GDM1 (cell line): ENCODE results near the gene RNF223.
"Not testable (repeated sequence)": the region's sequence is repeated elsewhere in the genome, so short reads cannot be mapped to it uniquely, and the experiment has no call there.

Source experiments
- DNase-seq: peaks from one replicate; lab custom pipeline; 2025; lab: John Stamatoyannopoulos, UW

The RNF223 gene

GRCh38 chr1:1044455-1045078, 29.5 kb downstream of the RNF223 start:
- no peak for DNase-seq

GRCh38 chr1:1043921-1044320, 30.2 kb downstream of the RNF223 start:
- no peak for DNase-seq

GRCh38 chr1:1043411-1043810, 30.7 kb downstream of the RNF223 start:
- DNase-seq: no peak

GRCh38 chr1:1042835-1043234, 31.3 kb downstream of the RNF223 start:
- DNase-seq: no peak

- no peak for DNase-seq
These were observed 32.2 kb downstream of the RNF223 start for GRCh38 chr1:1041873-1042272.

GRCh38 chr1:1041092-1041523, 33.0 kb downstream of the RNF223 start:
- no peak for DNase-seq

GRCh38 chr1:1040004-1040991, 33.8 kb downstream of the RNF223 start:
- DNase-seq: peak; percentile 55

- no peak for DNase-seq
These were observed 34.8 kb downstream of the RNF223 start for GRCh38 chr1:1039145-1039910.

GRCh38 chr1:1038694-1039093, 35.4 kb downstream of the RNF223 start:
- DNase-seq: no peak

- DNase-seq: no peak
These were observed 36.5 kb downstream of the RNF223 start for GRCh38 chr1:1037366-1038327.

- DNase-seq: no peak
These were observed 38.7 kb downstream of the RNF223 start for GRCh38 chr1:1035291-1035943.

- DNase-seq: no peak
These were observed 39.7 kb downstream of the RNF223 start for GRCh38 chr1:1034439-1034781.

GRCh38 chr1:1033731-1034438, 40.2 kb downstream of the RNF223 start:
- DNase-seq: no peak

GRCh38 chr1:1033009-1033587, 41.0 kb downstream of the RNF223 start:
- DNase-seq: peak; percentile 64

- DNase-seq: no peak
These were observed 41.7 kb downstream of the RNF223 start for GRCh38 chr1:1032424-1032823.

GRCh38 chr1:1031659-1032235, 42.4 kb downstream of the RNF223 start:
- DNase-seq: no peak

GRCh38 chr1:1030867-1031658, 43.0 kb downstream of the RNF223 start:
- DNase-seq: not testable (repeated sequence)

- no peak for DNase-seq
These were observed 46.3 kb downstream of the RNF223 start for GRCh38 chr1:1027791-1028190.
